Panc1 (cell line): ENCODE results near the gene TMEM220. TPM values are rescaled to one million over a fixed set of nuclear protein-coding genes. Genes with fewer than 3 reads are reported as not detected.

ENCODE experiments used
- ATAC-seq: fragments of 200-7000 bp; cut with Tn5 transposase; 2 replicates; pipeline ENCODE4 v1.9.1; 2020; ENCODE audit warnings: mild to moderate bottlenecking, moderate library complexity
- BruUV-seq: library from RNA; stranded (reverse); fragments of 400-500 nt; replicated peaks from 2 replicates; lab custom pipeline; 2021; lab: Mats Ljungman, UMichigan
- CTCF ChIA-PET: fragments of 300-600 bp; sonication (Branson Sonifier 250); formaldehyde crosslinking; loops from one replicate; lab custom pipeline; 2022; ENCODE audit warnings: antibody characterized with exemption; lab: Charles Lee
- POLR2A ChIA-PET: fragments of 300-600 bp; sonication (Branson Sonifier 250); formaldehyde crosslinking; loops from one replicate; lab custom pipeline; 2022; ENCODE audit warnings: antibody characterized with exemption; lab: Charles Lee
- DNase-seq: peaks from one replicate; pipeline ENCODE4 v3.0.0-alpha.2; 2010; ENCODE audit warnings: low read depth, low spot score
- H3K27ac ChIP-seq: 2 replicates; pipeline ENCODE4 v1.5.1; 2011; ENCODE audit warnings: mild to moderate bottlenecking, low read length, inconsistent platforms
- H3K27me3 ChIP-seq: fragments of 200-500 bp; sonication (Bioruptor generic); 2 replicates; pipeline ENCODE4 v1.6.0; 2014; ENCODE audit warnings: low read length, inconsistent platforms; ENCODE audit not compliant: control insufficient read depth, insufficient read depth
- H3K36me3 ChIP-seq: fragments of 200-500 bp; sonication (Bioruptor generic); 2 replicates; pipeline ENCODE4 v1.5.1; 2014; ENCODE audit warnings: inconsistent platforms, mild to moderate bottlenecking, low read length, moderate library complexity; ENCODE audit not compliant: control insufficient read depth, insufficient read depth
- H3K4me1 ChIP-seq: 2 replicates; pipeline ENCODE4 v1.5.1; 2011; ENCODE audit warnings: inconsistent platforms, mild to moderate bottlenecking, low read length, moderate library complexity; ENCODE audit not compliant: control insufficient read depth, insufficient read depth
- H3K4me3 ChIP-seq, 2 experiments: 2 replicates each; pipeline ENCODE4 v1.5.1; 2011 to 2012; ENCODE audit warnings: low read depth in 2 of 2, low read length in 2 of 2, mild to moderate bottlenecking in 2 of 2, inconsistent platforms in 1 of 2, moderate library complexity in 1 of 2
- H3K9me3 ChIP-seq: fragments of 200-500 bp; sonication (Bioruptor generic); 2 replicates; pipeline ENCODE4 v1.5.1; 2014; ENCODE audit warnings: low read depth, mild to moderate bottlenecking, inconsistent platforms, low read length, moderate library complexity; ENCODE audit not compliant: control insufficient read depth, insufficient read depth
- CTCF ChIP-seq: fragments of 450-650 bp; IDR thresholded peaks from 2 replicates; pipeline ENCODE4 v1.5.1; 2017; ENCODE audit warnings: mild to moderate bottlenecking
- POLR2AphosphoS5 ChIP-seq: IDR thresholded peaks from 2 replicates; pipeline ENCODE4 v1.6.1; 2012; ENCODE audit warnings: mild to moderate bottlenecking, low read depth, low read length, moderate library complexity
- SIN3A ChIP-seq: IDR thresholded peaks from 2 replicates; pipeline ENCODE4 v1.6.1; 2012; ENCODE audit warnings: low read depth, mild to moderate bottlenecking, low read length, moderate library complexity, borderline replicate concordance; ENCODE audit not compliant: insufficient read depth
- TCF7L2 ChIP-seq: IDR thresholded peaks from 2 replicates; pipeline ENCODE4 v1.6.1; 2011; ENCODE audit warnings: mild to moderate bottlenecking, low read depth, low read length, inconsistent platforms
- in situ Hi-C: cut with HindIII; loops from 2 replicates; pipeline ENCODE4 v1.10.0; 2016; ENCODE audit warnings: low sequenced_read_pairs, low pct_unique_long_range_greater_than_20kb
- intact Hi-C: fragments of 100-400 bp; cut with micrococcal nuclease; formaldehyde crosslinking; loops from one replicate; pipeline ENCODE4 v1.10.0; 2022; ENCODE audit not compliant: unreplicated experiment
- total RNA-seq: library from RNA; stranded (reverse); gene quantifications from one replicate; pipeline ENCODE4 v1.2.1, GENCODE V29; 2021; ENCODE audit not compliant: unreplicated experiment
- TF ChIP-seq, protein P1 (sequence below), 2 experiments: IDR thresholded peaks; 2 replicates each; pipeline ENCODE4 v1.6.1; 2011 to 2012; ENCODE audit warnings: low read depth in 2 of 2, control low read depth in 1 of 2, low read length in 1 of 2, mild to moderate bottlenecking in 1 of 2, moderate library complexity in 1 of 2; ENCODE audit not compliant: insufficient read depth in 1 of 2

Gene TMEM220
- total RNA-seq, 1 experiment from 2014 or later = 9.3 TPM

- H3K4me3 ChIP-seq = no peak overlapping the region
- DNase-seq (no peak), ATAC-seq (no peak)
- CTCF ChIA-PET = no interaction called here
- TF ChIP-seq SIN3A (no peak), CTCF (no peak), POLR2AphosphoS5 (no peak), TCF7L2 (no peak)
- TF ChIP-seq, protein P1, sequence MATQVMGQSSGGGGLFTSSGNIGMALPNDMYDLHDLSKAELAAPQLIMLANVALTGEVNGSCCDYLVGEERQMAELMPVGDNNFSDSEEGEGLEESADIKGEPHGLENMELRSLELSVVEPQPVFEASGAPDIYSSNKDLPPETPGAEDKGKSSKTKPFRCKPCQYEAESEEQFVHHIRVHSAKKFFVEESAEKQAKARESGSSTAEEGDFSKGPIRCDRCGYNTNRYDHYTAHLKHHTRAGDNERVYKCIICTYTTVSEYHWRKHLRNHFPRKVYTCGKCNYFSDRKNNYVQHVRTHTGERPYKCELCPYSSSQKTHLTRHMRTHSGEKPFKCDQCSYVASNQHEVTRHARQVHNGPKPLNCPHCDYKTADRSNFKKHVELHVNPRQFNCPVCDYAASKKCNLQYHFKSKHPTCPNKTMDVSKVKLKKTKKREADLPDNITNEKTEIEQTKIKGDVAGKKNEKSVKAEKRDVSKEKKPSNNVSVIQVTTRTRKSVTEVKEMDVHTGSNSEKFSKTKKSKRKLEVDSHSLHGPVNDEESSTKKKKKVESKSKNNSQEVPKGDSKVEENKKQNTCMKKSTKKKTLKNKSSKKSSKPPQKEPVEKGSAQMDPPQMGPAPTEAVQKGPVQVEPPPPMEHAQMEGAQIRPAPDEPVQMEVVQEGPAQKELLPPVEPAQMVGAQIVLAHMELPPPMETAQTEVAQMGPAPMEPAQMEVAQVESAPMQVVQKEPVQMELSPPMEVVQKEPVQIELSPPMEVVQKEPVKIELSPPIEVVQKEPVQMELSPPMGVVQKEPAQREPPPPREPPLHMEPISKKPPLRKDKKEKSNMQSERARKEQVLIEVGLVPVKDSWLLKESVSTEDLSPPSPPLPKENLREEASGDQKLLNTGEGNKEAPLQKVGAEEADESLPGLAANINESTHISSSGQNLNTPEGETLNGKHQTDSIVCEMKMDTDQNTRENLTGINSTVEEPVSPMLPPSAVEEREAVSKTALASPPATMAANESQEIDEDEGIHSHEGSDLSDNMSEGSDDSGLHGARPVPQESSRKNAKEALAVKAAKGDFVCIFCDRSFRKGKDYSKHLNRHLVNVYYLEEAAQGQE (IDR thresholded peaks at IDR 0.05; ENCODE audit: insufficient read depth in 1 of 2, low read depth in 2 of 2, low read length in 1 of 2) = no peak
- in situ Hi-C loops = no loop called here
- intact Hi-C loops = no loop called here
- H3K27me3 ChIP-seq = no peaks in the 10 kb centered on the region
- H3K4me1 ChIP-seq = no peaks in the 10 kb centered on the region
- BruUV-seq = no TSS peak
- H3K9me3 ChIP-seq = no peaks in the 10 kb centered on the region
- POLR2A ChIA-PET = no interaction called here
- no peak overlapping the region for H3K27ac ChIP-seq
- no peaks in the 10 kb centered on the region for H3K36me3 ChIP-seq
These were observed 15.4 kb upstream of the TMEM220 start for GRCh38 chr17:10745231-10745630.

- ChIA-PET POLR2A (no interaction called here), CTCF (no interaction called here)
- in situ Hi-C loops (no loop called here), intact Hi-C loops (no loop called here)
- TF ChIP-seq SIN3A (no peak), CTCF (no peak)
- TF ChIP-seq, protein P1 (IDR thresholded peaks at IDR 0.05; ENCODE audit: insufficient read depth in 1 of 2, low read depth in 2 of 2, low read length in 1 of 2) = no peak
- Histone ChIP-seq H3K4me1 (no peaks in the 10 kb centered on the region), H3K36me3 (no peaks in the 10 kb centered on the region), H3K4me3 (no peak overlapping the region), H3K27ac (no peak overlapping the region), H3K9me3 (no peaks in the 10 kb centered on the region), H3K27me3 (no peaks in the 10 kb centered on the region)
- no peak for ATAC-seq
- BruUV-seq = no TSS peak
- DNase-seq = no peak
These were observed 14.7 kb upstream of the TMEM220 start for GRCh38 chr17:10744501-10745000.
